SK-N-SH treated with all-trans-retinoic acid at 6 μM for 48 hours (cell line): ENCODE measurements around the gene ABCA1.

Experiments used
- ATAC-seq: fragments of 200-7000 bp; cut with Tn5 transposase; 3 replicates; pipeline ENCODE4 v1.9.1; 2020; ENCODE audit warnings: mild to moderate bottlenecking, moderate library complexity
- ARNTL ChIP-seq: fragments of 450-650 bp; formaldehyde crosslinking; IDR thresholded peaks from 2 replicates; pipeline ENCODE4 v1.5.0; 2020; ENCODE audit warnings: low read depth, mild to moderate bottlenecking, moderate library complexity, borderline replicate concordance
- BACH2 ChIP-seq: fragments of 250-450 bp; sonication (Bioruptor Pico); IDR thresholded peaks from 2 replicates; pipeline ENCODE4 v1.9.0; 2021; ENCODE audit warnings: mild to moderate bottlenecking, borderline replicate concordance
- ESRRG ChIP-seq: fragments of 250-450 bp; sonication (Bioruptor Pico); IDR thresholded peaks from 2 replicates; pipeline ENCODE4 v1.6.1; 2021; ENCODE audit warnings: mild to moderate bottlenecking
- GLIS3 ChIP-seq: fragments of 250-450 bp; sonication (Bioruptor Pico); IDR thresholded peaks from 2 replicates; pipeline ENCODE4 v1.5.0; 2020; ENCODE audit warnings: mild to moderate bottlenecking, moderate library complexity
- ISL1 ChIP-seq: fragments of 250-450 bp; sonication (Bioruptor Pico); IDR thresholded peaks from 2 replicates; pipeline ENCODE4 v2.1.2; 2022; ENCODE audit warnings: mild to moderate bottlenecking, moderate library complexity
- OSR1 ChIP-seq: fragments of 250-450 bp; sonication (Bioruptor Pico); IDR thresholded peaks from 2 replicates; pipeline ENCODE4 v1.8.0; 2022; ENCODE audit warnings: moderate library complexity, mild to moderate bottlenecking, inconsistent platforms
- PPARA ChIP-seq: fragments of 250-450 bp; sonication (Bioruptor Pico); IDR thresholded peaks from 2 replicates; pipeline ENCODE4 v1.5.0; 2020; ENCODE audit warnings: mild to moderate bottlenecking, borderline replicate concordance
- RARB ChIP-seq: fragments of 250-450 bp; sonication (Bioruptor Pico); IDR thresholded peaks from 2 replicates; pipeline ENCODE4 v1.8.0; 2021; ENCODE audit warnings: mild to moderate bottlenecking, moderate library complexity
- SNAI2 ChIP-seq: fragments of 250-450 bp; sonication (Bioruptor Pico); IDR thresholded peaks from 2 replicates; pipeline ENCODE4 v1.5.0; 2020; ENCODE audit warnings: mild to moderate bottlenecking, moderate library complexity
- TCF4 ChIP-seq: fragments of 250-450 bp; sonication (Bioruptor Pico); IDR thresholded peaks from 2 replicates; pipeline ENCODE4 v1.8.0; 2021; ENCODE audit warnings: mild to moderate bottlenecking, moderate library complexity, borderline replicate concordance
- TOX ChIP-seq: fragments of 250-450 bp; sonication (Bioruptor Pico); IDR thresholded peaks from 2 replicates; pipeline ENCODE4 v1.8.0; 2021; ENCODE audit warnings: mild to moderate bottlenecking, moderate library complexity, borderline replicate concordance
- ZC3H10 ChIP-seq: fragments of 250-450 bp; sonication (Bioruptor Pico); IDR thresholded peaks from 2 replicates; pipeline ENCODE4 v1.5.1; 2021; ENCODE audit warnings: mild to moderate bottlenecking, moderate library complexity
- ZFP3 ChIP-seq: fragments of 250-450 bp; sonication (Bioruptor Pico); IDR thresholded peaks from 2 replicates; pipeline ENCODE4 v1.5.0; 2020; ENCODE audit warnings: mild to moderate bottlenecking, moderate library complexity
- ZFP30 ChIP-seq: fragments of 450-650 bp; formaldehyde crosslinking; IDR thresholded peaks from 2 replicates; pipeline ENCODE4 v1.5.0; 2022; ENCODE audit warnings: mild to moderate bottlenecking, moderate library complexity
- ZNF565 ChIP-seq: fragments of 450-650 bp; formaldehyde crosslinking; conservative IDR thresholded peaks from 2 replicates; pipeline ENCODE4 v1.5.0; 2020; ENCODE audit warnings: low read depth, mild to moderate bottlenecking, moderate library complexity
- ZNF8 ChIP-seq: fragments of 450-650 bp; formaldehyde crosslinking; IDR thresholded peaks from 2 replicates; pipeline ENCODE4 v1.5.0; 2020; ENCODE audit warnings: mild to moderate bottlenecking, moderate library complexity
- TF ChIP-seq, protein P1 (sequence below): fragments of 250-450 bp; sonication (Bioruptor Pico); IDR thresholded peaks from 2 replicates; pipeline ENCODE4 v1.8.0; 2020; ENCODE audit warnings: mild to moderate bottlenecking, moderate library complexity, borderline replicate concordance
- TF ChIP-seq, protein P2 (sequence below): fragments of 250-450 bp; sonication (Bioruptor Pico); IDR thresholded peaks from 2 replicates; pipeline ENCODE4 v1.5.1; 2020; ENCODE audit warnings: low read depth, mild to moderate bottlenecking, moderate library complexity
- TF ChIP-seq, protein P3 (sequence below): fragments of 250-450 bp; sonication (Bioruptor Pico); IDR thresholded peaks from 2 replicates; pipeline ENCODE4 v1.8.0; 2021; ENCODE audit warnings: low read depth, mild to moderate bottlenecking, moderate library complexity, borderline replicate concordance

ABCA1 gene

DNA sequence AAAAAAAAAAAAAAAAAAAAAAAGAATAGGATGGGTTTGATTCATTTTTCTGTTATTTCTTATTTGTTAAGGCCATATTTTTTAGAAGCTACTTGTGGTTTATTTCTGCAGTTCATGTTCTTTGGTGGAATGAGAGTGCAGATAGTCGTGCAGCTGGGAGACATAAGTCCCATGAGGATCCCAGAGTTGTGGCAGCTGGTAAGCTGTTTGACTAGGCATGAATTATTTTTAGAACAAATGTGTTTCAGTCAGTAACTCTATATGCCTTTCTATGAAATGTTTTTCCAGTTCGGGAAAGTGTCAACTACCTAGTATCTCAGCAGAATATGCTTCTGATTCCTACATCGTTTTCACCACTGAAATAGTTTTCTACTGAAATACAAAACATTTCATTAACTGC is 169.0 kb downstream of the ABCA1 start (continued):
- TF ChIP-seq OSR1 (CRISPR knock-in tag) (no peak), TOX (CRISPR knock-in tag) (no peak), ISL1 (CRISPR knock-in tag) (no peak), ESRRG (no peak), RARB (CRISPR knock-in tag) (no peak), ZC3H10 (CRISPR knock-in tag) (no peak), TCF4 (no peak), ZFP30 (CRISPR knock-in tag) (no peak)
- TF ChIP-seq, protein P1, sequence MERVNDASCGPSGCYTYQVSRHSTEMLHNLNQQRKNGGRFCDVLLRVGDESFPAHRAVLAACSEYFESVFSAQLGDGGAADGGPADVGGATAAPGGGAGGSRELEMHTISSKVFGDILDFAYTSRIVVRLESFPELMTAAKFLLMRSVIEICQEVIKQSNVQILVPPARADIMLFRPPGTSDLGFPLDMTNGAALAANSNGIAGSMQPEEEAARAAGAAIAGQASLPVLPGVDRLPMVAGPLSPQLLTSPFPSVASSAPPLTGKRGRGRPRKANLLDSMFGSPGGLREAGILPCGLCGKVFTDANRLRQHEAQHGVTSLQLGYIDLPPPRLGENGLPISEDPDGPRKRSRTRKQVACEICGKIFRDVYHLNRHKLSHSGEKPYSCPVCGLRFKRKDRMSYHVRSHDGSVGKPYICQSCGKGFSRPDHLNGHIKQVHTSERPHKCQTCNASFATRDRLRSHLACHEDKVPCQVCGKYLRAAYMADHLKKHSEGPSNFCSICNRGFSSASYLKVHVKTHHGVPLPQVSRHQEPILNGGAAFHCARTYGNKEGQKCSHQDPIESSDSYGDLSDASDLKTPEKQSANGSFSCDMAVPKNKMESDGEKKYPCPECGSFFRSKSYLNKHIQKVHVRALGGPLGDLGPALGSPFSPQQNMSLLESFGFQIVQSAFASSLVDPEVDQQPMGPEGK: no peak

DNA sequence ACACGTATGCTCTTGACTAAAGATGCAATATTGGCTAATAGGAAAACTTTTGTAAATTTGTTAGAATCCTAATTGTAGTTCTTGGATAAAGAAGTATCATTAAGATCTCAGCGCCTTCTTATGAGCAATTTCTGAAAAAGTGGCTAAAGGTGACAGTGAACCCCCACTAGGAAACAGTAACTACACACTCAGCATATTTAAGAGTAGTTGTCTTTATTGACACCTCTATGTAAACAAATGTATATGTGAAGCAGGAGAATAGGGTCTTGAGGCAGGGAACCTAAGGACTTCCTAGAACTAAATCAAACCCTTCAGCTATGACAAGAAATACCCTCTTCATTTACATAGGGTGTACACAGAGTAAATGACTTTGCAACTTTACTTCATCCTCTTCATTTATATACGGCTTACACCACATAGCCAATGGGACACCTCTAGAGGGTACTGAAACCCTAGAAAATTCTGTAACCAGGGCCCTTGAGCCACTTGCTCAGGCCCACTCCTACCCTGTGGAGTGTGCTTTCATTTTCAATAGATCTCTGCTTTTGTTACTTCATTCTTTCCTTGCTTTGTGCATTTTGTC is 177.7 kb downstream of the ABCA1 start:
- TF ChIP-seq ESRRG: no peak
- no peak for TF ChIP-seq TOX (CRISPR knock-in tag)
- no peak for TF ChIP-seq ZNF8 (CRISPR knock-in tag)
- TF ChIP-seq, protein P2, sequence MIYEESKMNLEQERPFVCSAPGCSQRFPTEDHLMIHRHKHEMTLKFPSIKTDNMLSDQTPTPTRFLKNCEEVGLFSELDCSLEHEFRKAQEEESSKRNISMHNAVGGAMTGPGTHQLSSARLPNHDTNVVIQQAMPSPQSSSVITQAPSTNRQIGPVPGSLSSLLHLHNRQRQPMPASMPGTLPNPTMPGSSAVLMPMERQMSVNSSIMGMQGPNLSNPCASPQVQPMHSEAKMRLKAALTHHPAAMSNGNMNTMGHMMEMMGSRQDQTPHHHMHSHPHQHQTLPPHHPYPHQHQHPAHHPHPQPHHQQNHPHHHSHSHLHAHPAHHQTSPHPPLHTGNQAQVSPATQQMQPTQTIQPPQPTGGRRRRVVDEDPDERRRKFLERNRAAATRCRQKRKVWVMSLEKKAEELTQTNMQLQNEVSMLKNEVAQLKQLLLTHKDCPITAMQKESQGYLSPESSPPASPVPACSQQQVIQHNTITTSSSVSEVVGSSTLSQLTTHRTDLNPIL (CRISPR knock-in tag): no peak
- no peak for TF ChIP-seq ZC3H10 (CRISPR knock-in tag)
- no peak for ATAC-seq

DNA sequence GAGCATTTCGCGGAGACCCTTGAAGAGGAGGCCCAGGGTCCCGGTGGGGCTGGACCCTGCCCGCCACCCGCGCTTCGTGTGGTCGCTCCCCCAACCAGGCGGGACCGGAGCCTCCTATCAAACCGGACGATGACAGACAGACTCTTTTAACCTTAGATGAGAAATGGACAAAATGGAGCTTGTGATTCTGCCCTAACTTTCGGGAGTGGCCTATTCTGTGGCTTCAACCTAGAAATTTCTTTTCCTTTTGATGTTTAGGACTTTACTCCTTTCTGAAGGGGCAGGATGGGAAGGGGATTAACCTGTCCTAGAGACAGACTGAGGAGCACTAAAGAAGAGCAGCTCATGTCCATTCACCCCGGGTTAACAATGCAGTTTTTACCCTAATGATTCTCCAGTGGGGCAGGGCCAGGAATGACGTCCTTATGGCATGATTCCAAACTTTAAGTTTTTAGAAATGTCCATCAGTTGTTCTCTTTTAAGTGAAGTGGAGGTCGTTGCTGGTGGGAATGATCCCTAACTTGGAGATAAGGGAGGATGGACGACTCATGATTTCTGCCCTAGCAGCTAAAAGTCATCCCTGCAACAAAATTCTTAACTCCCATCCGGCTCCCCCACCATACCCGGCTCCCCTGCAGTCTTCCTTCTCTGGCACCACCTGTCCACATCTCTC is 179.5 kb downstream of the ABCA1 start:
- peak; percentile 28 for ATAC-seq
- TF ChIP-seq ESRRG (no peak), BACH2 (CRISPR knock-in tag) (no peak), ZNF565 (CRISPR knock-in tag) (no peak), ZFP3 (no peak), ZNF8 (CRISPR knock-in tag) (no peak), ISL1 (CRISPR knock-in tag) (no peak), SNAI2 (no peak), GLIS3 (CRISPR knock-in tag) (no peak), OSR1 (CRISPR knock-in tag) (no peak), TOX (CRISPR knock-in tag) (no peak), ZFP30 (CRISPR knock-in tag) (no peak)
- TF ChIP-seq, protein P3, sequence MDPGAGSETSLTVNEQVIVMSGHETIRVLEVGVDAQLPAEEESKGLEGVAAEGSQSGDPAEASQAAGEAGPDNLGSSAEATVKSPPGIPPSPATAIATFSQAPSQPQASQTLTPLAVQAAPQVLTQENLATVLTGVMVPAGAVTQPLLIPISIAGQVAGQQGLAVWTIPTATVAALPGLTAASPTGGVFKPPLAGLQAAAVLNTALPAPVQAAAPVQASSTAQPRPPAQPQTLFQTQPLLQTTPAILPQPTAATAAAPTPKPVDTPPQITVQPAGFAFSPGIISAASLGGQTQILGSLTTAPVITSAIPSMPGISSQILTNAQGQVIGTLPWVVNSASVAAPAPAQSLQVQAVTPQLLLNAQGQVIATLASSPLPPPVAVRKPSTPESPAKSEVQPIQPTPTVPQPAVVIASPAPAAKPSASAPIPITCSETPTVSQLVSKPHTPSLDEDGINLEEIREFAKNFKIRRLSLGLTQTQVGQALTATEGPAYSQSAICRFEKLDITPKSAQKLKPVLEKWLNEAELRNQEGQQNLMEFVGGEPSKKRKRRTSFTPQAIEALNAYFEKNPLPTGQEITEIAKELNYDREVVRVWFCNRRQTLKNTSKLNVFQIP (CRISPR knock-in tag): no peak
- TF ChIP-seq, protein P1: no peak

DNA sequence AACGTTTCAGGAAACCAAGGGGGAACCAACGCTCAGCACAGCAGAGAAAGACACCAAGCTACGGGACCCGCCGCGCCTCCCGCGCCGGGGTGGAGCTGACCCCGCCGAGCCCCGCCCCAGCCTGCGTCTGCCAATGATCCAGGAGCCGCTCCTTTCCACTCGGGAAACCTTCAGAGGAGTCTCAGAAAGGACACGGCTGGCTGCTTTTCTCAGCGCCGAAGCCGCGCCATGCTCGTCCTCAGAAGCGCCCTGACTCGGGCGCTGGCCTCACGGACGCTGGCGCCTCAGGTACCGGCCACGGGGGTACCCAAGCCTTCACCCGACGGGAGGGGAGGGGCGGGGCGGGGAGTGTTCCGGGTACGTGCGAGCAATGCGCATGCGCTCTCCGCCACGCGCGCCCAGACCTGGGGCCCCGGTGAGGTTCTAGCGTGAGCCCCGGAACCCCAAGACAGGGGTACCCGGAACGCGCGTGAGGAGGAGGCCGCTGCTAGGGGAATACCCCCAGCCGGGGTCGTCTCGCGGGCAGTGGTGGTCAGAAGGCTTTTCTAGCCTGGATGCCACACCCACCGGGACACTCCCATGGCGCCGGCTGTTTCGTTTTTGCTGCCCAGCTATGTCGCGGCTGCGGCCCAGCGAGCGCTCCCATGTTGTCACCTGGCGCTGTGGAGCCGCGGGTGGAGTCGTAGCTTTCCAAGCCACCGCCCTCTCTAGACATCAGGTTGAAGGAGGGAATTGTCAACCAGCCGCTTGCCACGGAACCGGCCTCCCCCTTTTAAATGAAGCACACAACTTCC is 180.2 kb downstream of the ABCA1 start, which contains the start of gene NIPSNAP3A:
Gene NIPSNAP3A, plus strand, starts transcription at position 119 of the 794 bp plus-strand sequence. Its CDS starts 110 bp downstream, at position 229.
- ATAC-seq: peak; percentile 96
- no peak for TF ChIP-seq ZC3H10 (CRISPR knock-in tag)
- no peak for TF ChIP-seq ARNTL
- no peak for TF ChIP-seq ZFP30 (CRISPR knock-in tag)
- no peak for TF ChIP-seq PPARA (CRISPR knock-in tag)
- no peak for TF ChIP-seq OSR1 (CRISPR knock-in tag)
- TF ChIP-seq ZNF565 (CRISPR knock-in tag): no peak
- no peak for TF ChIP-seq RARB (CRISPR knock-in tag)
